HG03095 (cell line): ENCODE measurements around the gene SLCO3A1.
"Not testable (repeated sequence)": the region's sequence is repeated elsewhere in the genome, so short reads cannot be mapped to it uniquely, and the experiment has no call there.

Source experiments
- ATAC-seq: cut with Tn5 transposase; IDR thresholded peaks from one replicate; pipeline ENCODE4 v1.9.1; 2021; ENCODE audit warnings: moderate library complexity; ENCODE audit not compliant: unreplicated experiment

SLCO3A1 gene

DNA sequence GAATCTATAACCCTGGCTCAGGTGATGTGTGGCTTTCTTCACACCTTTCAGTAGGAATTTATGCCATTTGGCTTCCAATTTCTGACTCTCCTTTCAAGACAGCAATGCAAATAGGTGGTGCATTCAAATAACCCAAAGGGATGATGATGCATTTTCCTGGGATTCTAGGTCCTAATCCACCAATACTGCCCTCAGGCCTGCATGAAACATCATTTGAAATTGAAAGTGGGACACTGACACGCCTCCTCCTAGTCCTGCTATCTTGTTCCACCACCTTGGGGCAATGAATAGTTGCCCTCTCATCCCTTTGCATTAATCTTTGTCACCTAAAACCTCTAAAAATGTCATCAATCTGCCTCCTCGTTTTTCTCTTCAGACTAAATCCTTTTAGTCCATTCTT, 341.7 kb downstream of the SLCO3A1 start:
- no peak for ATAC-seq

GRCh38 chr15:92196342-92196741, 342.8 kb downstream of the SLCO3A1 start:
- no peak for ATAC-seq

DNA sequence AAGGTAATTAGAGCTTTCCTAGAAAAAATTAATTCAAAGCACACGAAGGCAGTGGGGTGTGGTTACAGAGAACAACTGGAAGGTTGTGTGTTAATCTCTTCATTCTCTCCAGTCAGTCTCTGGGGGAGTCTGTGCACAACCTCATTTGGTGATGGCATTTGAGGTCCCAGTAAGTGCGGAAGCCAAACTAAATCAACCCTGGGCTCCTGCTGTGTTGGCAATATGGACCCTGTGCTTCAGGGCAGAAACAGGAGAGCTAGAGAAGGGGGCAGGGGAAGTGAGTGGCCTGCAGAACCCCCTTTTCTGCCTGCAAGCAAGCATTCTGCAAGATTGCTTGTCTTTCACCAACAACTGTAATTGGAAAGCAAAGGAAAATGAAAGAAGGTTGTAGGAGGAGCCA, 344.2 kb downstream of the SLCO3A1 start:
- no peak for ATAC-seq

GRCh38 chr15:92200891-92201290, 347.4 kb downstream of the SLCO3A1 start:
- no peak for ATAC-seq

- no peak for ATAC-seq
Measured at GRCh38 chr15:92205255-92205739, 351.8 kb downstream of the SLCO3A1 start.

GRCh38 chr15:92207601-92208000, 354.1 kb downstream of the SLCO3A1 start:
- not testable (repeated sequence) for ATAC-seq
